ENCODE data around the gene SCTR.

- TF ChIP-seq CTCF (IDR thresholded peaks at IDR 0.05), result no peak
- TF ChIP-seq POLR2A (IDR thresholded peaks at IDR 0.05), result no peak
Observed at GRCh38 chr2:119486196-119486827, 38.0 kb downstream of the SCTR start.
